Measurements from ENCODE around the gene MYBPC2.

DNA sequence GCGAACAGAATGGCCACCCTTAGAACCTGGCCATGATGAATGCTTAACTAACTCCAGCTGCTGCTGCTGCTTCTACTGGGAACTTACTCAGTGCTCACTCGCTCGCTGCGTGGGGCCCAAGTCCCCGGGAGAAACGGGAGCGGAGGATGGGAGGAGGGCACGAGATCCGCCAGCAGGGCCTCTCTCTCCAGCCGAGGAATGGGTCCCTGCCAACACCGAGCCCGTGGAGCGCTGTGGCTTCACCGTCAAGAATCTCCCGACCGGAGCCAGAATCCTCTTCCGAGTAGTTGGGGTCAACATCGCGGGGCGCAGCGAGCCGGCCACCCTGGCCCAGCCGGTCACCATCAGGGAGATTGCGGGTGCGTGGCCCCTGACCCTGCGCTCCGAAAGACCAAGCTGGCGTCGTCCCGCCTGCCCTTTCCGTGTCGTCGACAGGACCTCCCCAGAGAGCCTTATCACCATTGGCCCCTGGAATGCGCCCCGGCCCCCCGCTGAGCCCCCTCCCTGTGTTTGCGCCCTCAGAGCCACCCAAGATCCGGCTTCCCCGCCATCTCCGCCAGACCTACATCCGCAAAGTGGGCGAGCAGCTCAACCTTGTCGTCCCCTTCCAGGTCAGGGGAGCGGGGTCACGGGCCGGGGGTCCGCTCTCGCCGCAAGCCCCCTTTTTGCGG lies 25.8 kb downstream of the MYBPC2 start:
- TF ChIP-seq POLR2AphosphoS5 (IDR thresholded peaks at IDR 0.05; ENCODE audit: insufficient read depth in 1 of 2, low read depth in 1 of 2): no peak
- TF ChIP-seq, protein P1, sequence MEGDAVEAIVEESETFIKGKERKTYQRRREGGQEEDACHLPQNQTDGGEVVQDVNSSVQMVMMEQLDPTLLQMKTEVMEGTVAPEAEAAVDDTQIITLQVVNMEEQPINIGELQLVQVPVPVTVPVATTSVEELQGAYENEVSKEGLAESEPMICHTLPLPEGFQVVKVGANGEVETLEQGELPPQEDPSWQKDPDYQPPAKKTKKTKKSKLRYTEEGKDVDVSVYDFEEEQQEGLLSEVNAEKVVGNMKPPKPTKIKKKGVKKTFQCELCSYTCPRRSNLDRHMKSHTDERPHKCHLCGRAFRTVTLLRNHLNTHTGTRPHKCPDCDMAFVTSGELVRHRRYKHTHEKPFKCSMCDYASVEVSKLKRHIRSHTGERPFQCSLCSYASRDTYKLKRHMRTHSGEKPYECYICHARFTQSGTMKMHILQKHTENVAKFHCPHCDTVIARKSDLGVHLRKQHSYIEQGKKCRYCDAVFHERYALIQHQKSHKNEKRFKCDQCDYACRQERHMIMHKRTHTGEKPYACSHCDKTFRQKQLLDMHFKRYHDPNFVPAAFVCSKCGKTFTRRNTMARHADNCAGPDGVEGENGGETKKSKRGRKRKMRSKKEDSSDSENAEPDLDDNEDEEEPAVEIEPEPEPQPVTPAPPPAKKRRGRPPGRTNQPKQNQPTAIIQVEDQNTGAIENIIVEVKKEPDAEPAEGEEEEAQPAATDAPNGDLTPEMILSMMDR (IDR thresholded peaks at IDR 0.05): no peak

All from vagina (tissue), 2 donors.